Natural killer cell (primary cell): Measurements from ENCODE around the gene TGIF2. TPM values are rescaled to one million over a fixed set of nuclear protein-coding genes. Genes with fewer than 3 reads are reported as not detected.
"Not testable (repeated sequence)": the region's sequence is repeated elsewhere in the genome, so short reads cannot be mapped to it uniquely, and the experiment has no call there.

Experiments used
- ATAC-seq, 3 donors: fragments of 150-1000 bp in 2 of 3; fragments of 200-7000 bp in 1 of 3; cut with Tn5 transposase; 1 replicate in 1 of 3; 2 replicates in 2 of 3; pipeline ENCODE4 v1.10.0; 2021; ENCODE audit warnings: mild to moderate bottlenecking in 2 of 3, moderate library complexity in 2 of 3
- DNase-seq, 2 donors: peaks; one replicate each; pipeline versions ENCODE4 v3.0.0 to v3.0.0-alpha.2; 2013 to 2021; ENCODE audit warnings: mixed read lengths in 1 of 2
- H3K27ac ChIP-seq: one replicate; pipeline ENCODE4 v1.5.1; 2013; ENCODE audit warnings: mild to moderate bottlenecking, low read length
- H3K27me3 ChIP-seq: one replicate; pipeline ENCODE4 v1.6.1; 2013; ENCODE audit warnings: low read length; ENCODE audit not compliant: control insufficient read depth, insufficient read depth
- H3K36me3 ChIP-seq: one replicate; pipeline ENCODE4 v1.6.1; 2013; ENCODE audit warnings: low read length; ENCODE audit not compliant: control insufficient read depth, insufficient read depth
- H3K4me1 ChIP-seq: one replicate; pipeline ENCODE4 v1.6.1; 2013; ENCODE audit warnings: low read length; ENCODE audit not compliant: control insufficient read depth, insufficient read depth
- H3K4me3 ChIP-seq: one replicate; pipeline ENCODE4 v1.5.1; 2013; ENCODE audit warnings: low read length
- H3K9me3 ChIP-seq: one replicate; pipeline ENCODE4 v1.6.1; 2013; ENCODE audit warnings: low read length; ENCODE audit not compliant: control insufficient read depth, insufficient read depth
- H3K27ac Mint-ChIP-seq, 2 donors: one replicate each; pipeline ENCODE4 v1.8.0; 2022; ENCODE audit warnings: mild to moderate bottlenecking in 2 of 2, mixed read lengths in 2 of 2, moderate library complexity in 1 of 2
- H3K27me3 Mint-ChIP-seq, 2 donors: one replicate each; pipeline ENCODE4 v1.8.0; 2022; ENCODE audit warnings: low read depth in 2 of 2, mixed read lengths in 2 of 2
- H3K36me3 Mint-ChIP-seq: one replicate; pipeline ENCODE4 v1.8.0; 2022; ENCODE audit warnings: mixed read lengths
- H3K4me1 Mint-ChIP-seq, 2 donors: one replicate each; pipeline ENCODE4 v1.8.0; 2022; ENCODE audit warnings: mixed read lengths in 2 of 2
- H3K4me3 Mint-ChIP-seq: one replicate; pipeline ENCODE4 v1.8.0; 2022; ENCODE audit warnings: mild to moderate bottlenecking, moderate library complexity, mixed read lengths
- H3K9me3 Mint-ChIP-seq, 2 donors: one replicate each; pipeline ENCODE4 v1.8.0; 2022; ENCODE audit warnings: mixed read lengths in 2 of 2
- CTCF ChIP-seq: fragments of 200-600 bp; IDR thresholded peaks from one replicate; pipeline ENCODE4 v1.8.0; 2022; ENCODE audit warnings: antibody characterized with exemption
- WGBS: methylation state at CpG from one replicate; pipeline ENCODE4 v1.1.7; 2013; ENCODE audit warnings: missing lambda C conversion rate; ENCODE audit not compliant: insufficient coverage; 5-methylcytosine and 5-hydroxymethylcytosine counted together
- intact Hi-C: fragments of 100-400 bp; cut with micrococcal nuclease; formaldehyde crosslinking; loops from one replicate; pipeline ENCODE4 v1.14.2; 2022
- total RNA-seq, 4 donors: library from RNA; stranded (reverse); fragments of 120-200 nt in 1 of 4; gene quantifications; one replicate each; pipeline versions ENCODE4 v1.2.3 to v1.2.4, GENCODE V29; 2013 to 2022

Gene TGIF2
- total RNA-seq, 3 donors from 2014 or later (not counting 1 experiment from before 2014, with no cell fraction given), result 19.9 to 28.5 (median 25.9) TPM

GRCh38 chr20:36605399-36606157, 32.2 kb downstream of the TGIF2 start, which contains the start of gene RAB5IF:
RAB5IF (plus strand) TSS chr20:36605779; CDS start chr20:36605952, 173 bp downstream.
- Histone ChIP-seq H3K4me3 (peak within 1 kb of the TSS; percentile 89), H3K36me3 (peaks cover 22% of the 10 kb centered on the region), H3K27me3 (no peaks in the 10 kb centered on the region), H3K27ac (peak within 1 kb of the TSS; percentile 91), H3K9me3 (no peaks in the 10 kb centered on the region), H3K4me1 (peaks cover 35% of the 10 kb centered on the region)
- Mint-ChIP-seq H3K9me3 (no peaks in the 10 kb centered on the region), H3K27me3 (no peaks in the 10 kb centered on the region), H3K4me1 (peaks cover 29 to 38% of the 10 kb centered on the region in 2 donors), H3K4me3 (peak within 1 kb of the TSS; percentile 98), H3K36me3 (no peaks in the 10 kb centered on the region), H3K27ac (peak within 1 kb of the TSS; percentile 99)
- ATAC-seq (peak; percentile 81 to 95 (median 84)), DNase-seq (peak; percentile 99 to 100)
- WGBS, result under 1% methylated on average over 90 of the region's 90 CpGs
- TF ChIP-seq CTCF, result peak; percentile 87
- intact Hi-C loops, result loop anchor here (1.0 to 2.0 kb wide), 5 partner anchors 10 to 49 kb away; no protein-coding TSS in a partner anchor

- Mint-ChIP-seq H3K4me3 (peak overlapping the region; percentile 98), H3K4me1 (peaks cover 29 to 38% of the 10 kb centered on the region in 2 donors), H3K36me3 (no peaks in the 10 kb centered on the region), H3K9me3 (no peaks in the 10 kb centered on the region), H3K27ac (peak overlapping the region; percentile 99), H3K27me3 (no peaks in the 10 kb centered on the region)
- no peaks in the 10 kb centered on the region for H3K27me3 ChIP-seq
- peak in 1 of 2 donors; percentile 46 for DNase-seq
- no peak for TF ChIP-seq CTCF
- intact Hi-C loops, result no loop called here
- peak overlapping the region; percentile 89 for H3K4me3 ChIP-seq
- under 1% methylated on average over 31 of the region's 31 CpGs for WGBS
- no peaks in the 10 kb centered on the region for H3K9me3 ChIP-seq
- peak overlapping the region; percentile 83 for H3K27ac ChIP-seq
- peaks cover 30% of the 10 kb centered on the region for H3K36me3 ChIP-seq
- peaks cover 33% of the 10 kb centered on the region for H3K4me1 ChIP-seq
- ATAC-seq, result no peak
Measured at GRCh38 chr20:36606158-36607066, 33.0 kb downstream of the TGIF2 start.

- ATAC-seq (no peak), DNase-seq (peak in 1 of 2 donors; percentile 5)
- Histone ChIP-seq H3K4me3 (no peak overlapping the region), H3K27ac (no peak overlapping the region), H3K9me3 (no peaks in the 10 kb centered on the region), H3K27me3 (no peaks in the 10 kb centered on the region), H3K36me3 (peaks cover 42% of the 10 kb centered on the region), H3K4me1 (peaks cover 38% of the 10 kb centered on the region)
- no peaks in the 10 kb centered on the region for H3K9me3 Mint-ChIP-seq
- H3K27ac Mint-ChIP-seq, result peak overlapping the region; percentile 99
- 89% methylated on average over 7 of the region's 7 CpGs for WGBS
- no peak for TF ChIP-seq CTCF
- H3K4me3 Mint-ChIP-seq, result peak overlapping the region; percentile 98
- no peaks in the 10 kb centered on the region for H3K36me3 Mint-ChIP-seq
- no peaks in the 10 kb centered on the region for H3K27me3 Mint-ChIP-seq
- peaks cover 33 to 49% of the 10 kb centered on the region in 2 donors for H3K4me1 Mint-ChIP-seq
- intact Hi-C loops, result no loop called here
Measured at GRCh38 chr20:36607586-36608387, 34.4 kb downstream of the TGIF2 start.

DNA sequence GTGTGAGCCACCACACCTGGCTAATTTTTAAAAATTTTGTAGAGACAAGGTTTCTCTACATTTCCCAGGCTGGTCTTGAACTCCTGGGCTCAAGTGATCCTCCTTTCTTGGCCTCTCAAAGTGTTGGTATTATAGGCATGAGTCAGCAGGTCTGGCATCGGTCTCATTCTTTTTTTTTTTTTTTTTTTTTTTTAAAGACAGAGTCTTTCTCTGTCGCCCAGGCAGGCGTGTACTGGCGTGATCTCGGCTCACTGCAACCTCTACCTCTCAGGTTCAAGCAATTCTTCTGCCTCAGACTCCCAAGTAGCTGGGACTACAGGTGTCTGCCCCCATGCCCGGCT, 35.0 kb downstream of the TGIF2 start:
- DNase-seq, result peak in 1 of 2 donors; percentile 7
- intact Hi-C loops, H3K4me3 ChIP-seq, H3K4me3 Mint-ChIP-seq, H3K9me3 ChIP-seq, H3K9me3 Mint-ChIP-seq, H3K27ac ChIP-seq, H3K27me3 ChIP-seq, H3K36me3 Mint-ChIP-seq, ATAC-seq, H3K27me3 Mint-ChIP-seq: not testable (repeated sequence)
- Mint-ChIP-seq H3K4me1 (peaks cover 36 to 55% of the 10 kb centered on the region in 2 donors), H3K27ac (peak overlapping the region; percentile 99)
- H3K36me3 ChIP-seq, result peaks cover 46% of the 10 kb centered on the region
- H3K4me1 ChIP-seq, result peaks cover 44% of the 10 kb centered on the region
- 85% methylated on average over 6 of the region's 6 CpGs for WGBS
